Stomach smooth muscle (tissue), 2 donors: Measurements from ENCODE around the gene HLA-F.

Source experiments
- H3K27ac ChIP-seq: one replicate; pipeline ENCODE4 v1.7.0; 2013; ENCODE audit warnings: mild to moderate bottlenecking, low read length, inconsistent platforms
- H3K27me3 ChIP-seq, 2 donors: one replicate each; pipeline ENCODE4 v1.7.0; 2013; ENCODE audit warnings: low read length in 2 of 2; ENCODE audit not compliant: insufficient read depth in 2 of 2, control insufficient read depth in 1 of 2
- H3K36me3 ChIP-seq, 2 donors: one replicate each; pipeline ENCODE4 v1.7.0; 2013; ENCODE audit warnings: low read length in 2 of 2; ENCODE audit not compliant: control insufficient read depth in 2 of 2, insufficient read depth in 2 of 2
- H3K4me1 ChIP-seq: one replicate; pipeline ENCODE4 v1.7.0; 2013; ENCODE audit warnings: low read length; ENCODE audit not compliant: control insufficient read depth, insufficient read depth
- H3K4me3 ChIP-seq, 2 donors: one replicate each; pipeline ENCODE4 v1.7.0; 2013; ENCODE audit warnings: low read length in 2 of 2
- H3K9ac ChIP-seq, 2 donors: one replicate each; pipeline ENCODE4 v1.7.0; 2013; ENCODE audit warnings: low read length in 2 of 2, mild to moderate bottlenecking in 1 of 2
- H3K9me3 ChIP-seq, 2 donors: one replicate each; pipeline ENCODE4 v1.7.0; 2013; ENCODE audit warnings: low read length in 2 of 2; ENCODE audit not compliant: control insufficient read depth in 2 of 2
- donor health status: healthy.
- donor health status: Pancreatic carcinoma.

The HLA-F gene

DNA sequence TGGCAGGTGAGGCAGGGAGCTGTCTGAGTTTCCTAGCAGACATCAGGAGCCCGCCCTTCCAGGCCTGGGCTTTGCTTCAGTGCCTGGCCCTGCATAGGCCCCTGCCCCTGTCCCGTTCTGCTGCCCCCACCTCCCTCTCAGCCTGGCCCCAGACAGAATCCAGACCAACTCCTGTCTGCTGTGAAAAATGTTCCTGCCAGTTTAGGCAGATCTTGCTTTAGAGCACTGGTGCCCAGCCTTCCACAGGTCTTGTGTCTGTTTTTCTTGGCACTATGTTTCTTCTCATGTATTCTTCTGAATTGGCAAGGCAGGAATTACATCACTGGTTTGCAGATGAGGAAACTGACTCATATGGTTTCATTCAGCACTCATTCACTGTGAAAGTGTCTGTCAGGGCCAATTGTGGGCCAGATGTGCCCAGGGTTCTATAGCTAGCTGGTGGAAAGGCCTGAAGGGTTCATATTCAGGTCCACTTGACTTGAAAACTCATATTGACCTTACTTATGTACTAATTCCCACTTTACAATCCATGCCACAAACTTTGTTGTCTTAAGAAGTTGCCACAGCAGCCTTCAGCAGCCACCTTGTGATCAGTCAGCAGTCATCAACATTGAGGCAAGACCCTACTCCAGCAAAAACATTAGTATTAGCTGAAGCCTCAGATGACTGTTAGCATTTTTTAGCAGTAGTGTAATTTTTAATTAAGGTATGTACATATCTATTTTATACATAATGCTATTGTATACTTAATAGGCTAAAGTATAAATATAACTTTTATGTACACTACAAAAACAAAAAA, 40.5 kb downstream of the HLA-F start:
- H3K27ac ChIP-seq = no peak overlapping the region
- no peaks in the 10 kb centered on the region for H3K9me3 ChIP-seq
- H3K4me1 ChIP-seq = no peaks in the 10 kb centered on the region
- H3K9ac ChIP-seq = no peak overlapping the region
- no peak overlapping the region for H3K4me3 ChIP-seq
- H3K27me3 ChIP-seq = peaks cover under 1 to 7% of the 10 kb centered on the region in 2 donors
- H3K36me3 ChIP-seq = no peaks in the 10 kb centered on the region

DNA sequence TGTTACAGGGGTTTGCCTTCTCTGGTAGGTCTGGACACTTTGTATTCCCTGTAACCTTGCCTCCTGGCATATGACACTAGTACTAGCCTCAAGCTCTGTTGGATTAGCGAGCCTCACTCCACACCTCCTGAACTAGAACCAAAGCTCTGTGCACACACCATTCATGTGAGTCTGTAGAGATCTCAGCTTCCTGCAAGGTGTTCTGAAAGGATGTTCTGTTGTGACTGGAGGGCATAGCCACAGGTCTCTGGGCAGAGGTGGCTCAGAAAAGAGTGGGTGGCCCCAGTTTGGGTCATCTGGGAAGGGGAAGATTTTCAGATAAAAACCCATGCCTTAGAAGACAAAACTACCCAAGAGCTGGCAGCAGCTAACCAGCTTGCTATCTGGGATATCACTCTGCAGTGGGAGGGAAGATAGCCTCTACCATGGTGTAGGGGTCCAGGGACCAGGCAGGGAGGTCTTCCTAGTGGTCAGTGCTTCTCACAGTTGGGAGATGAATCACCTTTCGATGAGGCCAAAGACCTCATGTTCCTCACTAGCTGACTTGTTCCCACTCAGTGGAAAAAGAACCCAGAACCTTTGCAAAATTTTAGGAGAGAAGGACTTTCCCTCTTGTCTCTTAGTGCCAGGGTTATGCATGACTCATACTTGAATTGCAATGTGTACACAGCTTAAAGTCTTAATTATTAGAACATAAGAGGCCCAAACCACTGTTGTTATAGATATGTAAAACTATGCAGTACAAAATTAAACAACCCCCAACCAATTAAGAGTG, 41.4 kb downstream of the HLA-F start:
- H3K36me3 ChIP-seq = no peaks in the 10 kb centered on the region
- no peak overlapping the region for H3K27ac ChIP-seq
- no peak overlapping the region for H3K4me3 ChIP-seq
- H3K9ac ChIP-seq = no peak overlapping the region
- H3K4me1 ChIP-seq = no peaks in the 10 kb centered on the region
- peaks cover 0 to 4% of the 10 kb centered on the region in 2 donors for H3K27me3 ChIP-seq
- no peaks in the 10 kb centered on the region for H3K9me3 ChIP-seq

DNA sequence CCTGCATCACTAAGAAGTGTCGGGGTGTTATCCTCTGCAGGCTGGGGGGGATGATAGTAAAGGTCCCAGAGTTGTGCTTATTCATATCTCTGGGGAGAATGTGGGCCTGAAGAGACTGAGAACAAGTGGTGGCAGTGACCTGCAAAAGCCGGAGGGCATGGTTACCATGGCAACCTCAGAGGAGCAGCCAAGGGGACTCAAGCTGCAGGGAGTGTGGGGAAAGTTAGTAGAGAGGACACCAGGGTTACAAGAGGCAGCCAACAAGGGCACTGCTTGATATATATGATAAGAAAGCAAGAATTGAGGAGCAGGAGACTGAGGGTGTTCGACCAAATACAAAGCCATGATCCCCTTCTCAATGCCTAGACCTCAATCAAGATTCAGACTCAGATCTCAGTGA, 46.1 kb downstream of the HLA-F start:
- H3K27ac ChIP-seq = no peak overlapping the region
- H3K36me3 ChIP-seq = no peaks in the 10 kb centered on the region
- H3K27me3 ChIP-seq = peaks cover 0 to 3% of the 10 kb centered on the region in 2 donors
- no peaks in the 10 kb centered on the region for H3K4me1 ChIP-seq
- no peak overlapping the region for H3K9ac ChIP-seq
- H3K4me3 ChIP-seq = no peak overlapping the region
- peaks cover 0 to 2% of the 10 kb centered on the region in 2 donors for H3K9me3 ChIP-seq

GRCh38 chr6:29770306-29770705, 47.1 kb downstream of the HLA-F start:
- no peaks in the 10 kb centered on the region for H3K36me3 ChIP-seq
- peaks cover 0 to 2% of the 10 kb centered on the region in 2 donors for H3K9me3 ChIP-seq
- H3K27me3 ChIP-seq = peaks cover 0 to 3% of the 10 kb centered on the region in 2 donors
- no peak overlapping the region for H3K9ac ChIP-seq
- H3K4me3 ChIP-seq = no peak overlapping the region
- H3K27ac ChIP-seq = no peak overlapping the region
- no peaks in the 10 kb centered on the region for H3K4me1 ChIP-seq

DNA sequence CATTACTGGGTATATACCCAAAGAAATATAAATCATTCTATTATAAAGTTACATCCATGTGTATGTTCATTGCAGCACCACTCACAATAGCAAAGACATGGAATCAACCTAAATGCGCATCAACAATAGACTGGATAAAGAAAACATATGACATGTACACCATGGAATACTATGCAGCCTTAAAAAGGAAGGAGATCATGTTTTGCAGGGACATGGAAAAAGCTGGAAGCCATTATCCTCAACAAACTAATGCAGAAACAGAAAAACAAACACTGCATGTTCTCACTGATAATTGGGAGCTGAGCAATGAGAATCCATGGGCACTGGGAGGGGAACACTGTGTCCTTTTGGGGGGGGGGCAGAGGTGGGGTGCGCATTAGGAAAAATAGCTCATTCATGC, 53.5 kb downstream of the HLA-F start:
- H3K4me3 ChIP-seq = no peak overlapping the region
- peaks cover 0 to 5% of the 10 kb centered on the region in 2 donors for H3K27me3 ChIP-seq
- no peaks in the 10 kb centered on the region for H3K36me3 ChIP-seq
- peaks cover 0 to 2% of the 10 kb centered on the region in 2 donors for H3K9me3 ChIP-seq
- no peak overlapping the region for H3K27ac ChIP-seq
- H3K4me1 ChIP-seq = no peaks in the 10 kb centered on the region
- no peak overlapping the region for H3K9ac ChIP-seq
